Measurements from ENCODE around the gene MAN1C1.

- TF ChIP-seq EP300 (IDR thresholded peaks at IDR 0.05) (no peak), POLR2AphosphoS5 (IDR thresholded peaks at IDR 0.05) (no peak)
Observed at GRCh38 chr1:25765136-25765922, 148.7 kb downstream of the MAN1C1 start.

Data from sigmoid colon (tissue), 4 donors.